Left kidney (tissue), 2 donors: Measurements from ENCODE around the gene DIO3. TPM values are rescaled to one million over a fixed set of nuclear protein-coding genes. Genes with fewer than 3 reads are reported as not detected.
"Not testable (repeated sequence)": the region's sequence is repeated elsewhere in the genome, so short reads cannot be mapped to it uniquely, and the experiment has no call there.

Source experiments
- DNase-seq: peaks from one replicate; pipeline ENCODE4 v3.0.0-alpha.2; 2013
- polyA plus RNA-seq: library from polyadenylated mRNA; unstranded; fragments of 120-200 nt; gene quantifications from one replicate; pipeline ENCODE4 v1.2.1, GENCODE V29; 2013; ENCODE audit not compliant: insufficient read length

DIO3 gene
- polyA plus RNA-seq, 1 donor: 0.17 TPM

DNA sequence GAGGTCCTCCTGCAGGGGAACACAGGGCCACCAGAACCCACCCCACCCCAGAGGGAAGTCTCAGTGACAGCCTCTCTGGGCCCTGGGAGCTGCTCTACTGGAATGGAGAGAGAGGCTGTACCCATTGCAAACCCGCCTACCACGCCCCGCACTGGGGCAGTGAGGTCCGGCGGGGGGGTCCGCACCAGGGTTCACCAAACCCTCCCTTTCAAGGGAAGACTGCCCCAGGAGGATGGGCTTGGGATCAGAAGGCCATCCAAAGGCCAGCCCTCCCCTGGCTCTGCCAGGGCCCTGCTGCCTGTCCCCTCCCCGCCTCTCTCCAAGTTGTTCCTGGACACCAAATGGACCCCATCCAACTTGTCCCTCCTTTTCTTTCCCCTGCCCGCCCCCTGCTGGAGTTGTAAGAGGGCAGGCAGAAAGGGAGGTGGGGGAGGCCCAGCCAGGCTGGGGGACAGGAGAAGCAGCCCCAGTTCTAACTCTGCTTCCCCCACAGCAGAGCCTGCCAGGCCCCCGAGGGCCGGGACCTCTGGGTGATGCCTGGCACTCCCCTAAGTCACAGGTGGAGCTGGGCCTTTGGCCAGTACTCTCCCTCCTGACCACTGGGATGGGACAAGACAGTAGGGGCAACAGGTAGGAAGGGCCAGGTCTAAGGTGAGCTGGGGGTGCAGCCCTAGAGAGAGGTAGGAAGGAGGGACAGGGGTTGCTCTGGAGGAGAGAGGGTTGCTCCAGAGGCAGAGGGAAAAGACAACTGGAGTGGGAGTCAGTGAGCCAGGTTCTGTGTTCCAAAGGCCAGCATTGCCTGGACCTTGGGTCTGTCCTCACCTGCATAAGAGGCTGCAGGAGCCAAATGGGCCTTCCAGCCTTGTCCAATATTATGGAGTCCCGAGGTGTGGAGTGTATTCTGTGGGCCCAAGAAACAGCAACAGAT lies 3.2 kb upstream of the DIO3 start:
- DNase-seq: no peak

GRCh38 chr14:101558739-101559240 lies 2.5 kb upstream of the DIO3 start:
- no peak for DNase-seq

DNA sequence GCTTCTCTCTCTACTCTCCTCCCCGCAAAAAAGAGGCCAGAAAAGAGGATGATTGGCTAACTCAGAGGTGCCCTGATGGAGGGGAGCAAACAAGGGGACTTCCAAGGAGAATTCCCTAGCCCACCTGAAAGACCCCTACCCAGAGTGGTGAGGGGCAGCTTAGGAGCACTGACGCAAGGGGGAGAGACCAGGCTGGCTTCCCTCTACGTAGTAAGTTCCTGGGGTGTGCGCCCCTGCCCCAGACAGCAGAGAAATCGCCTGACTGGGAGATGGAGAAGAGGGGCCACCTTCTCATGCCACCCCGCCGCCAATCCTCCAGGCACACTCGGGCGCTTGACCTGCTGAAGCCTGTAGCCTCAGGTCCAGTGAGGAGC lies 2.1 kb upstream of the DIO3 start:
- DNase-seq: no peak

DNA sequence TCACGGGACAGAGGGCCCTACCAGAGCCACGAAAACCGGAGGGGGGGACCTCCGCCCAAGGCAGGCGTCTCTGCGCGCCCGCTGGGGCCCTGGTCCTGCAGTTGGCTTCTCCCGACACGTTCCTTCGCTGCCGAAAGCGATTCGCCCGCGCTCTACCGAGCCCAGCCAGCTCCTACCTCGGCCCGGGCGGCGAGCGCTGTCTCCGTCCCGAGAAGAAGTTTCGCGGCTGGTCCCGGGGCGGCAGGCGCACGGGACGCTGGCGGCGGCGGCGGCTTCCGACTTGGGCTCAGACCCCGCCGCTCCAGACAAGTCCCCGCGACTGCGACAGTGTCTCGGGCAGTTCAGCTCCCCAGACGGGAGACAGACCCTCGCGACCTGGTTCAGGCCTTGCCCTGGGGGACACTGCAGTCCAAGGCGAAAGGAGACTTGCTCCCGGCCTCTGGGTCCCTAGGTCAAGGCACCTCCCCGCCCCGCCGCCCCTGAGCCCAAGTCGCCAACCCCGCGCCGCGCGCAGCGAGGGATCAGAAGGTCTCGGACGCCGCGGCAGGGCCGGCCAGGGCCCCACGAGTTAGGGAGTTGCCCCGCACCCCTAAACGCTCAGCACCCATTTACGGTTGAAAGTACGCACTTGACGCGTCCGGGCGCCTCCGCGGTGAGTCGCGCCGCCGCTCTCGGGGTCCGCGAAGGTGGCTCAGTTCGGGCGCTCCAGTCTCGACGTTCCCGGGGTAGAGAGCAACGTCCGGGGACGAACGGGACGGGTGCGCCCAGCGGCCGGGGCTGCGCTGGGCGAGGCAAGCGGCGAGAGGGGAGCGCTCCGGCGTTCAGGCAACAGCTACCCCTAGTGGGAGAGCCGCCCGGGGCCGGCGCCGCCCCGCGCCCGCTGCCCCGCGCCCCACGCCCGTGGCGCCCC lies 1.4 kb upstream of the DIO3 start:
- DNase-seq: no peak

DNA sequence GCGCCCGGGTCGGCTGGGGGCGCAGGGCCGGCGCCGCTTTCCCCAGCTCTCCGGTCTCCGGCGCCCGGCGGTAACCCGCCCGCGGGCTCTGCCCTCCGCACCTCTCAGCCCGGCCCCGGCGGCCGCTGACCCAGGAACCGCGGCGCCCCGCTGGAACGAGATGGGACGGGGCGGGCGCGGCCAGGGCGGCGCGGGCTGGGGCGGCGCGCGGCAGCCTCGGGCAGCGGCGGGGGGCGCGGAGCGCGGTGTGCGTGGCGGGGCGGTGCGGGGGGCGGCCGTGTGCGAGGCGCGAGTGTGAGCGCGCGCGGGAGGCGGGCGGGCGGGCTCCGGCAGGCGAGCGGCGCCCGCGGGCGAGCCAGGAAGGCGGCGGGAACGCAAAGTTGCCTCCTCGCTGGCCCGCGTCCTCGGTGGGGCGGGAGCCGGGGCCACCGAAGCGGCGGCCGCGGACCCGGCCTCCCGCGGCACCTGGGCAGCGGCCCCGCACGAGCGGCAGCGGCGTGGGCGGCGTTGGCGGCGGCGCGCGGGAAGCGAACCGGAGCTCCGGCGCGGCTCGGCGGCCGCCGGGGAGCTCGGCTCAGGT lies 671 bp upstream of the DIO3 start:
- DNase-seq: no peak

GRCh38 chr14:101561897-101562490 lies 699 bp downstream of the DIO3 start:
- no peak for DNase-seq

DNA sequence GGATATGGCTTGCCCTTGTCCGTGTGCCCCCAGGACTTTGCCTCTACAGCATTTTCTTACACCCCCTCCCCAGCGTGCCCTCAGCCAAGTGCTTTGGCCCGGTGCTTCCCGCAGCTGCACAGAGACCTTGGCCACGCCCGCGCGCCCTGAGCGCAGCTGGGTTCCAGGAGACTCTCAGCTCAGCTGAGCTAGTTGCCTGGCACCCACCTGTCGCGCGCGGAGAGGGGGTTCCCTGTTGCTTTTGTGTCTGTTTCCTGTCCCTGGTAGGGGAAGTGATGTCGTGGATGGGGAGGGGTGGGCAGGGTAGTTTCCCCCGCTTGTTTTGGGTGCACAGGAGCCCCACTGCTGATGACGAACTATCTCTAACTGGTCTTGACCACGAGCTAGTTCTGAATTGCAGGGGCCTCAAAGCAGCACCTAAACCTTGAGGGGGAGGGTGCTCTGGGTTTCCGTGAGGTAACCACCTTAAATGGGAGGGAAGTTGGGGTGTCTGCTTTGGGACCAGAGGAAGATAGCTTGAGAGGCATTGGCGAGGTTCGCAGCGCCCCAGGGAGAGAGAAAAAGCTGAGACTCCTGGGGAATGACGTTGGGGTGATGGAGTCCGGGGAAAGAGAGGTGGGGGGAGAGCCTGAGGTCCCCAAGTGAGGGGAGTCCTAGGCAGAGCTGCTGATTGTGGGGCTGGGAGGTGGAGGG lies 1.5 kb downstream of the DIO3 start:
- no peak for DNase-seq

DNA sequence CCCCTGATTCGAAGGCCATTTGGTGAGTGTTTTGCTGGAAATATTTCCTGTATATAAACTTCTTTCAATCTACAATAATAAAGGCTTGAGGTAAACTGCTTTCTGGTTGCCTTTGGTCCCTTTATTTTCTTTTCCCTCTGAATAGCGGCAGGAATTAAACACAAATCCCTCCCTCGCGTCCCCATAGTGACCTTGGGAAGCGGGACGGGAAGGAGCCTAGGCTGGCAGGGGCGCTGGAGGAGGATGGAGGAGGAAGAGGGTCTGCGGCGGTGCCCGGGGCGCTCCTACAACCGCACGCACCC lies 2.0 kb downstream of the DIO3 start:
- no peak for DNase-seq

DNA sequence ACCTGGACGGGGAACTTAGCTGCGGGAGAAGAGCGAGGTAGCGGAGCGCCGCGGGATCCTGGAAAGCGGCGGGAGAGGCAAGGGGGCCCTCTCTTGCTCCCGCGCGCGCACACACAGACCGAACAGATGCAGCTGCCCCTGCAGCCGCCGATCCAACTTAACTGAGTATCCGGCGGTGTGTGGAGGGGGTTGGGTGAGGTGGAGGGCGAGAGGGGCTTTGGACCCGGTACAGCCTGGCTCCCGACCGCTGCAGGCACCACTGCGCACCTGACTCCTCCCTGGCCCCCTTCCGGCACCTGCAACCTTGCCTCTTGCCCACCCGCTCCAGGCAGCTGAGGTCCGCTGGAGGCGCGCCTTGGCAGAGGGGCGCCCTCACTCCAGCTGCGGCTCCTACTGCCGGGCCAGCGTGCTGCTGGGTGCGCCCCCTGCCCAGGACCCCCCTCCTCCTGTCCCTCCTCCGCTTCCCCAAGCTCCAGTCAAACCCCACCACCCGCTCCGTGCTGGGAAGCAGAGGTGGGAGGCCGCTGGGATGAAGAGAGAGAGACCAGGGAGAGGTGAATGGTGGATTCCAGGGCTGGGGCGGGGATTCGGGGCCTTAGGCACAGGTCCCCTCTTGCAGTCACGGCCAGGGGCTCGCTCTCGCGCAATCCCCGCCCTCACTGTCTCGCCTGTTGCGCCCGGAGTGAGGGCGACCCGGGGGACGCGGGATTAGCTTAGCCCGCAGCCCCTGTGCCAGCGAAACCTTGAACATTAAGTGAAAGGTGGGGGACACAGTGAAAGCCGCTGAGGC lies 2.6 kb downstream of the DIO3 start:
- no peak for DNase-seq

DNA sequence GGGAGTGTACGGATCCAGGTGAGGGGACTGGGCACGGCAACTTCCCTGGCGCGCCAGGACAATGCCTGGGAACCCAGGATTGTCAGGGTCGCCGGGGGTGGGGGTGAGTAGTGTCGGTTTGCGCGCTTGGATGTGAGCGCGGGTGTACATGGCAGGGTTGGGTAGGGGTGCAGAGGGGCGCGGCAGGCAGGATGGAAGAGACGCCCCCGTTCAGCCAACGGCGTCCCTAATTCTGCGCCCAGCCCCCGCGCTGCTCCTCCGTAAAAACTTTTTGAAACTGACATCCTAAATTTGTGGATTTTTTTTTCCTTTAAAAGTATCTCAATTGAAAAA lies 3.1 kb downstream of the DIO3 start:
- DNase-seq: no peak

- DNase-seq: no peak
These were observed 3.8 kb downstream of the DIO3 start for GRCh38 chr14:101564819-101565698.

DNA sequence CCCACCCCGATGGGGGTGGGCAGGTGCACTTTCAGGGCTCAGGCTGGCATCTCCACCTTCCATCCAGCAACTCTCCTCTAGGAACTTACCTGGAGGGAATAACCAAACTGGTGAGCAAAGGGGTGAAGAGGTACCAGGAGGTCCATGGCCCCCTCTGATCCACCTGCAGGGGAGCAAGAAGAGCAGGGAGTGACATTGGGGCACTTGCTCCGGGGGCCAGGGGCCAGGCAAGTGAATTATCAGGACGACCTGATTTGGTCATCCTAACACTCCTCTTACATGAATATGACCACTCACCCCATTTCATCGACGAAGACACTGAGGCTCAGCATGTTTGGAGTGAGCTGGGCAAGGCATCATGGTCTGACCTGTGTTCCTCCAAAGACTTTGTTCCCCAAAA lies 6.0 kb downstream of the DIO3 start:
- no peak for DNase-seq

DNA sequence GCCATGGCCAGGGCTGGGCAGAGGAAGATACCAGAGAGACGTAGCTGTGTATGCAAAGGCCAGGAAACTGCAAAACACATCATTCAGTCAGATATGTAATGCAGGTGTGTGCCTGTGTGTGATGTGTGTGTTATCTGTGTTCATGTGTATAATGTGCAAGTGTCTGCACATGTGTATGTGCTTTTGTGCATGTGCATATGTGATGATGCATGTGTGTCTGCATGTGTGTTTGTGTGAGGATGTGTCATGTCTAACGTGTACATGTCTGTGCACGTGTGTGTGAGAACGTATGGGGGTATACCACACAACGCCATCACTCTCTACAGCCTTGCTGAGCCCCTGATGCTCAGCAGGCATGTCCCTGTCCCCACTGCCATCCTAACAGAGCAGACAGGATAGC lies 9.7 kb downstream of the DIO3 start:
- no peak for DNase-seq

- DNase-seq: not testable (repeated sequence)
These were observed 11.2 kb downstream of the DIO3 start for GRCh38 chr14:101572526-101572925.

DNA sequence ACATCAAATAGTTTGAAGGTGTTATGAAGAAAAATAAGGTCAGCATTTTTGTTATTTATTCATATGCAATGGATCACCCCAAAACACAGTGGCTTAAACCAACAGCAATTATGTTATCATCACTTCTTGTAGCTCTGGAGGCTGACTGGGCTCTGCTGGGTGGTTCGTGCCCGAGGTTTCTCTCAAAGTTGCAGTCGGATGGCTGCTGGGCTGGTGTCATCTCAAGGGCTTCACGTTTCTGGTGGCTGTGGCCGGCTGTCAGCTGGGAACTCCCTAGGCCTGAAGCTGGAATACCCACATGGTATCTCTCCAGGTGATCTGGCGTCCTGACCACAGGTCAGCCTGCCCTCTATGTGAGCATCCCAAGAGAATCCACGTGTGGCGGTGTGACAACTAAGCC lies 12.0 kb downstream of the DIO3 start:
- DNase-seq: no peak

DNA sequence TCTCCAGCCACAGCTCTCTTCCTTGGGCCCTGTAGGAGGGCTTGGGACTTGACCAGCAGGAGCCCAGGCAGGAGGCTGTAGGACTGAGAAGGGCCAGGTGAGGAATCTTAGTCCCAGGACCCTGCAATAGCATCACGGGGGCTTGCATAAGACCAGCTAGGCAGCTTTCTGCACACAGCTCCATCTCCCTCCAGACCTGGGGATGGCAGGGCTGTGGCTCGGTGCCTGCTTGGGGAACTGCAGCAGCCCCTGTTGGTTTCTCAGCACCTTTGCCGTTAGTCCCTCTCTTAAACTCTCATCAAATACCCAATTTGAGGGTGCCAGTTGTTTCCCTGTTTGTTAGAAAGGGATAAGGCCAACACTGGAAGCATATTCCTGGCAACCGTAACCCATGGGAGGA lies 14.3 kb downstream of the DIO3 start:
- DNase-seq: no peak

GRCh38 chr14:101577221-101577909 lies 16.1 kb downstream of the DIO3 start:
- DNase-seq: no peak

DNA sequence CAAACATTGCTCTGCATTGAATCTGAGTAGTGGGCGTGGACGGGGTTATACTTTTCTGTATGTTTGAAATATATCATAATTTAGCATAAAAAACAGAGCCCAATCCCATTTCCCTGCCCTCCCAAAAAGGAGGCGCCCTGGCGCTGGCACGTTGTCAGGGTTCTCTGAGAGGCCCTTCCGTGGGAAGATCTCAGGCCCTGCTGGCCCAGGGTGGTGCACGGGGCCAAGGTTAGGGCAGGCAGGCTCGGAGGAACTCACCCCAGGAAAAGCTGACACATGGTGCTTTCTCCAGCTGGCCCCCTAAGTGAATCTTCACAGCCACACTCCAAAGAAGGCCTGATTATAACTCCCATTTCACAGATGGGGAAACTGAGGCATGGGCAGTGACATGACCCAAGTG lies 17.2 kb downstream of the DIO3 start:
- no peak for DNase-seq

DNA sequence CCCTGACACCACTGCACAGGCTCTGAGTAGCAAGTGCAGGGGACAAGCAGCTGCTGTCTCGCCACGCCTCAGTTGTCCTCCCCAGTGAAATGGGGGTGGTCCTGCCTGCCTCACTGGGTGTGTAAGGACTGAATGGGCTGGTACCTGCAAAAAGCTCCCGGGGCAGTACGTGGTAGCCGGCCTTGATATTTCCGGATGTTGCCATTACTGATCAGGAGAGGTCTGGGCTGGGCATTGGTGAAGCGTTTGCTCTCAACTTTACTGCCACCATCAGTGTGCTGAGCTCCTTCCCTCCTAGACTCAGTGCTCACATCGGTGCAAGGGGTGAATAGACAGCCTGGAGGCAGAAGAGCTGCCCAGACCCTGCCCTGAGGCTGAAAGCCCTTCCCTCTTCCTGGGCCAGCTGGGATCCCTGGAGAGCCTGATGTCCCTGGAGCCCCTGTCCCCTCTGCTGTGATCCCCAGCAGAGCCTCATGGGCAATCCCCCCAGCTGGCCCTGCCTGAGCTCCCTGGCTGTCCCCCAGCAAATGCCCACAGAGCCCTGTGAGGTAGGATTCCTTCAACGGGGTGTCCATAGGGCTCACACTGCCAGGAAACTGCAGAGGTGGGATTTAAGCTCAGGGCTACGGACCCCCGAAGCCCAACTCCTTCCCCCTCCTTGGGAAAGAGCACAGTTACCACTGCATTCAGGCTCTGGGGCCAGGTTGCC lies 18.2 kb downstream of the DIO3 start:
- no peak for DNase-seq
